Measurements from ENCODE around the gene PHYKPL.

Gene PHYKPL

DNA sequence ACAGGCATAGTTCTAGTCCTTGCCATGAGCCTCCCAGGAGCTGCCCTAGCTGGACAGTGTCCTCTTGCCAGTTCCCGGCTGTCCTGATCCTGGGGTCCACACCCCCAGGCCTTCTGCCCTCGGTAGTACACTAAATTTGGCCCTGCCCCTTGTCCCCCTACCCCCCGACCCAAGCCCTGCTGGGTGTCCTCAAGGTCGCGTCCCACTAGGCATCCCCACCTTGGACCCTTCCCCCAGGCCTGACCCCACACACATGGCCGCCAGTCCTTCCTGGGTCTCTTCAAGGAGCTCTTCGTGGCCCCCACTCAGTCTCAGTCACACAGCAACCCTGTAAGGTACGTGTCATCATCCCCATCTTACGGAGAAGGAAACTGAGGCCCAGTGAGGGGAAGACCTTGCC lies 40.0 kb upstream of the PHYKPL start:
- no peak overlapping the region for H3K4me3 ChIP-seq (replicated peaks in 1 of 2; ENCODE audit: low read depth in 2 of 2, low read length in 2 of 2)
- DNase-seq (ENCODE audit: low read depth in 2 of 2) = no peak
- TF ChIP-seq, protein P1, sequence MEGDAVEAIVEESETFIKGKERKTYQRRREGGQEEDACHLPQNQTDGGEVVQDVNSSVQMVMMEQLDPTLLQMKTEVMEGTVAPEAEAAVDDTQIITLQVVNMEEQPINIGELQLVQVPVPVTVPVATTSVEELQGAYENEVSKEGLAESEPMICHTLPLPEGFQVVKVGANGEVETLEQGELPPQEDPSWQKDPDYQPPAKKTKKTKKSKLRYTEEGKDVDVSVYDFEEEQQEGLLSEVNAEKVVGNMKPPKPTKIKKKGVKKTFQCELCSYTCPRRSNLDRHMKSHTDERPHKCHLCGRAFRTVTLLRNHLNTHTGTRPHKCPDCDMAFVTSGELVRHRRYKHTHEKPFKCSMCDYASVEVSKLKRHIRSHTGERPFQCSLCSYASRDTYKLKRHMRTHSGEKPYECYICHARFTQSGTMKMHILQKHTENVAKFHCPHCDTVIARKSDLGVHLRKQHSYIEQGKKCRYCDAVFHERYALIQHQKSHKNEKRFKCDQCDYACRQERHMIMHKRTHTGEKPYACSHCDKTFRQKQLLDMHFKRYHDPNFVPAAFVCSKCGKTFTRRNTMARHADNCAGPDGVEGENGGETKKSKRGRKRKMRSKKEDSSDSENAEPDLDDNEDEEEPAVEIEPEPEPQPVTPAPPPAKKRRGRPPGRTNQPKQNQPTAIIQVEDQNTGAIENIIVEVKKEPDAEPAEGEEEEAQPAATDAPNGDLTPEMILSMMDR (IDR thresholded peaks at IDR 0.05; ENCODE audit: low read depth, low read length) = no peak

DNA sequence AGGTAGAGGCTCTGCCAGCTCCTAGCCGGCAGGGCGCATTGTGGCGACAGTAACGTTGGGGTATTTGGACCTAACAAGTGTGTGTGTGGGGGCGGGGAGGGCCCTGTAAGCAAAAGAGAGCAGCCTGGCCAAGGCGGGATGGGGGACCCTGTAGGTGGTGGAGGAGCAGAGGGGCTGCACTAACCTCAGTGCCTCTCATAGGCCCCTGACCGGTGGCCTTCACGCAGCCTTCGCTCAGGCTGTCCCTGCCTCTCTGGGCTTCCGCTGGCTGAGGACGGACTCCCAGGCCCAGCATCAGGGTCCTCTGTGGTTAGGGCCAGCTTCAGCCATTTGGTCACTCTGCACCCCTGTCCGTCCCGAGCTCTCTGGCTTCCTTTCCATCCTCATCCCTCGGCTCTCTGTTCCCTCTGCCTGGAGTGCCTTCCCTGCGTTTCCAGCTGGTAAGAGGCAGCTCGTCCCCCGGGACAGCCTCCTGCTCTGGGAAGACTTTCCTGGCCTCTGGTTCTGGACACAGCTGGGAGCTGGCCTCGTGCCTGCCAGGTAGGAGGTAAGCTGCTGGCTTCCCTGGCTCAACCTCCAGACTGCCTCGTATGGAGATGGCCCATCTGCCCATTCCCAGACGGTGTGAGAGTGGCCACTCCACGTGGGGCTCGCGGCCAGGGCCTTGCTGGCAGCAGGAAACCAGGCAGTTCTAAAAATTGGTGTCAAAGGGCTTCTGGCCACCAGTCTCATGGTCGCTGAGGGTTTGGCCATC lies 39.3 kb upstream of the PHYKPL start:
- no peak overlapping the region for H3K4me3 ChIP-seq (replicated peaks in 1 of 2; ENCODE audit: low read depth in 2 of 2, low read length in 2 of 2)
- TF ChIP-seq, protein P1 (IDR thresholded peaks at IDR 0.05; ENCODE audit: low read depth, low read length) = no peak
- DNase-seq (ENCODE audit: low read depth in 2 of 2) = no peak

DNA sequence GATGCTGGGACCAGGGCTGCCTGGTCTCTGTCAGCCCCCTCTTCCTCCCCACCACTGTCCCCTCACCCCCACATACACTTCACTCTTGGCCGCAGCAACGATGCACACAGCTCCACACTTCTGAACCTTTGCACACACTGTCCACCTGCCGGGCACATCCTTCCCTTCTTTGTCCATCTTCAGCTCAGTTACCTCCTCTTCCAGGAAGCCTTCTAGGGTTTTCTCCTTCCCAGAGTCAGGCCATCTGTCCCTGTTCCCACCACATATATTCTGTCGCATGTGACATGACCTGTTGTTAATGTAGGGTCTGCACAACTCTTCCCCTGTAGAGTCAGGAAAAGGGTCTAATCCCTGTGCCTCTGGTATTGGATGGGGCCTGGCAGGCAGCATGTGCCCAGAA lies 38.6 kb upstream of the PHYKPL start:
- no peak overlapping the region for H3K4me3 ChIP-seq (replicated peaks in 1 of 2; ENCODE audit: low read depth in 2 of 2, low read length in 2 of 2)
- TF ChIP-seq, protein P1 (IDR thresholded peaks at IDR 0.05; ENCODE audit: low read depth, low read length) = no peak
- DNase-seq (ENCODE audit: low read depth in 2 of 2) = no peak

GRCh38 chr5:178269499-178269898 lies 36.9 kb upstream of the PHYKPL start:
- DNase-seq (ENCODE audit: low read depth in 2 of 2) = no peak
- TF ChIP-seq, protein P1 (IDR thresholded peaks at IDR 0.05; ENCODE audit: low read depth, low read length) = no peak
- H3K4me3 ChIP-seq (replicated peaks in 1 of 2; ENCODE audit: low read depth in 2 of 2, low read length in 2 of 2) = no peak overlapping the region

- TF ChIP-seq, protein P1 (IDR thresholded peaks at IDR 0.05; ENCODE audit: low read depth, low read length) = no peak
- DNase-seq (ENCODE audit: low read depth in 2 of 2) = no peak
- H3K4me3 ChIP-seq (replicated peaks in 1 of 2; ENCODE audit: low read depth in 2 of 2, low read length in 2 of 2) = no peak overlapping the region
Observed at GRCh38 chr5:178267876-178268275, 35.3 kb upstream of the PHYKPL start.

DNA sequence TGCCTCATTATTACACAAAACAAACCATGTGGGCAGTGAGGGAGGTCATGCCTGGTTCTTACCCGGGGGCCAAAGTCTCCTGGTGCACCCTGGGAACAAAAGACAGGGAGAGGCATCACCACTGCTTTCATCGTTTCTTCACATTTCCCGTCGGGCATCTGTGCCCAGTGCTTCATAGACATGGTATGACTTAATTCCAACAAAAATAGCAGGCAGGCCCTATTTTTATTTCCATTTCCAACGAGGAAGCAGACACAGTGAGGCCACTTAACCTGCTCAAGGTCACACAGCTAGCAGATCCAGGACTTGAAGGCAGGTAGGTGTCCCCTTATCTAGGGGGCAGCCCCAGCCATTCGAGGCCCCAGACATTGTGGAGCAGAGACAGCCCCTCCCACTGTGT lies 34.6 kb upstream of the PHYKPL start:
- no peak for DNase-seq (ENCODE audit: low read depth in 2 of 2)
- no peak overlapping the region for H3K4me3 ChIP-seq (replicated peaks in 1 of 2; ENCODE audit: low read depth in 2 of 2, low read length in 2 of 2)
- TF ChIP-seq, protein P1 (IDR thresholded peaks at IDR 0.05; ENCODE audit: low read depth, low read length) = no peak

DNA sequence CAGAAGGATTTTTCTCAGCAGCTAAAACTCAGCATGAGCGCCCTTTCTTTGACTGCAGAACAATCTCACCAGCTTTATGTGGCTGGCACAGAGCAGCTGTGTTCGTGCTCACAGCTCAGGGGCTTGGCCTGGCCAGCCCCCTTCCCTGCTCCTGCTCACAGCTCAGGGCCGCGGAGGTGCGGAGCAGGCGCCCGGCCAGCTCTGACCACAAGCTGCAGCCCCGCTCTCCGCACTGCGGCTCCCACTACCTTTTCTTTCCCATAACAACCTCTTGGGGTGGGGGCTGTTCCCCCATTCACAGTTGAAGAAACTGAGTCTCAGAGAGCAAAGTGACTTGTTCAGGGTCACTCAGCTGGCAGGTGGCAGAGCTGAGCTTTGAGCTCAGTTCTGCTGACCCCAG lies 34.0 kb upstream of the PHYKPL start:
- H3K4me3 ChIP-seq (replicated peaks in 1 of 2; ENCODE audit: low read depth in 2 of 2, low read length in 2 of 2) = no peak overlapping the region
- DNase-seq (ENCODE audit: low read depth in 2 of 2) = no peak
- TF ChIP-seq, protein P1 (IDR thresholded peaks at IDR 0.05; ENCODE audit: low read depth, low read length) = no peak
